Right atrium auricular region (tissue), 2 donors: ENCODE data around the gene CKM. TPM values are rescaled to one million over a fixed set of nuclear protein-coding genes. Genes with fewer than 3 reads are reported as not detected.

Experiments used
- DNase-seq: peaks from one replicate; pipeline ENCODE4 v3.0.0-alpha.2; 2019; ENCODE audit warnings: low spot score
- H3K27ac ChIP-seq, 2 donors: fragments of 200-600 bp; sonication (generic); 1 replicate in 1 of 2; 2 replicates in 1 of 2; pipeline ENCODE4 v1.5.1; 2016 to 2019
- H3K27me3 ChIP-seq, 2 donors: fragments of 200-600 bp; sonication (generic); one replicate each; pipeline versions ENCODE4 v1.5.1 to v1.6.0; 2017 to 2019
- H3K36me3 ChIP-seq: fragments of 200-600 bp; sonication (generic); one replicate; pipeline ENCODE4 v1.5.1; 2016
- H3K4me1 ChIP-seq, 2 donors: fragments of 200-600 bp; sonication (generic); one replicate each; pipeline versions ENCODE4 v1.5.1 to v1.6.0; 2017 to 2019
- H3K4me3 ChIP-seq, 2 donors: fragments of 200-600 bp; sonication (generic); 1 replicate in 1 of 2; 2 replicates in 1 of 2; pipeline ENCODE4 v1.5.1; 2017 to 2019; ENCODE audit warnings: mild to moderate bottlenecking in 1 of 2, moderate library complexity in 1 of 2
- H3K9me3 ChIP-seq, 2 donors: fragments of 200-600 bp; sonication (generic); one replicate each; pipeline ENCODE4 v1.5.1; 2019
- CTCF ChIP-seq, 2 donors: fragments of 200-600 bp; sonication (generic); IDR thresholded peaks; one replicate each; pipeline ENCODE4 v1.5.1; 2019; ENCODE audit warnings: antibody characterized with exemption in 2 of 2
- total RNA-seq, 2 donors: library from RNA; depleted of rRNA; stranded (reverse); fragments of >200 nt; gene quantifications; one replicate each; pipeline ENCODE4 v1.1.0, GENCODE V29; 2016

The CKM gene
- 1,000 to 10,000 TPM; 3,033 to 6,121 TPM for total RNA-seq

- peak; percentile 68 for DNase-seq
- peak within 1 kb of the TSS; percentile 86 to 95 for H3K27ac ChIP-seq
Measured at GRCh38 chr19:45322744-45323281, at the start of gene CKM. Gene CKM (minus strand): TSS chr19:45322875. CDS start chr19:45319713, 3,162 bp downstream.

GRCh38 chr19:45370410-45371204 lies 47.9 kb upstream of the CKM start, which contains the start of gene ERCC2:
Gene ERCC2 (minus strand): TSS chr19:45370573. CDS start chr19:45370540, 33 bp downstream.
- peaks cover 0 to 12% of the 10 kb centered on the region in 2 donors for H3K4me1 ChIP-seq
- no peaks in the 10 kb centered on the region for H3K27me3 ChIP-seq
- no peaks in the 10 kb centered on the region for H3K36me3 ChIP-seq
- peak within 1 kb of the TSS; percentile 72 to 81 for H3K27ac ChIP-seq
- H3K9me3 ChIP-seq: no peaks in the 10 kb centered on the region
- no peak for TF ChIP-seq CTCF (IDR thresholded peaks at IDR 0.05)
- peak; percentile 99 for DNase-seq
- peak within 1 kb of the TSS; percentile 96 for H3K4me3 ChIP-seq

More at GRCh38 chr19:45322744-45323281, at the start of gene CKM:
- H3K4me1 ChIP-seq: peaks cover 0 to 34% of the 10 kb centered on the region in 2 donors
- no peak for TF ChIP-seq CTCF (IDR thresholded peaks at IDR 0.05)
- peak within 1 kb of the TSS; percentile 56 for H3K4me3 ChIP-seq
- no peaks in the 10 kb centered on the region for H3K9me3 ChIP-seq
- H3K36me3 ChIP-seq: peaks cover 17% of the 10 kb centered on the region
- no peaks in the 10 kb centered on the region for H3K27me3 ChIP-seq

- Histone ChIP-seq H3K4me3 (no peak overlapping the region), H3K27me3 (no peaks in the 10 kb centered on the region), H3K9me3 (no peaks in the 10 kb centered on the region), H3K36me3 (peaks cover 7% of the 10 kb centered on the region), H3K4me1 (peaks cover 0 to 12% of the 10 kb centered on the region in 2 donors), H3K27ac (no peak overlapping the region)
- no peak for DNase-seq
- TF ChIP-seq CTCF (IDR thresholded peaks at IDR 0.05): no peak
Measured at GRCh38 chr19:45368737-45369340, 46.2 kb upstream of the CKM start.

- DNase-seq: no peak
- no peak for TF ChIP-seq CTCF (IDR thresholded peaks at IDR 0.05)
- Histone ChIP-seq H3K27ac (no peak overlapping the region), H3K36me3 (peaks cover 13% of the 10 kb centered on the region), H3K4me1 (peaks cover 0 to 12% of the 10 kb centered on the region in 2 donors), H3K27me3 (no peaks in the 10 kb centered on the region), H3K4me3 (no peak overlapping the region), H3K9me3 (no peaks in the 10 kb centered on the region)
Measured at GRCh38 chr19:45368127-45368526, 45.5 kb upstream of the CKM start.

- Histone ChIP-seq H3K9me3 (no peaks in the 10 kb centered on the region), H3K36me3 (peaks cover 13% of the 10 kb centered on the region), H3K4me1 (peaks cover 0 to 4% of the 10 kb centered on the region in 2 donors), H3K4me3 (no peak overlapping the region), H3K27me3 (no peaks in the 10 kb centered on the region), H3K27ac (no peak overlapping the region)
- no peak for TF ChIP-seq CTCF (IDR thresholded peaks at IDR 0.05)
- DNase-seq: no peak
Measured at GRCh38 chr19:45364696-45365095, 42.0 kb upstream of the CKM start.
